OCI-LY1 (cell line): Measurements from ENCODE around the gene TTC16.

Experiments used
- H2AFZ ChIP-seq: fragments of 200-600 bp; sonication (generic), shearing (Covaris generic); 2 replicates; pipeline ENCODE4 v1.6.0; 2014; ENCODE audit warnings: antibody characterized with exemption, mild to moderate bottlenecking, low read length
- H3F3A ChIP-seq: fragments of 200-600 bp; sonication (generic), shearing (Covaris generic); 2 replicates; pipeline ENCODE4 v1.6.0; 2014; ENCODE audit warnings: mild to moderate bottlenecking, antibody characterized with exemption, low read length, moderate library complexity; ENCODE audit not compliant: insufficient read depth
- H3K27ac ChIP-seq: fragments of 200-600 bp; sonication (generic); 2 replicates; pipeline ENCODE4 v1.5.1; 2014; ENCODE audit warnings: low read length, mixed run types, mild to moderate bottlenecking, low read depth; ENCODE audit not compliant: poor library complexity, severe bottlenecking
- H3K27me3 ChIP-seq: fragments of 200-600 bp; sonication (generic); 2 replicates; pipeline ENCODE4 v1.6.0; 2014; ENCODE audit warnings: antibody characterized with exemption, mild to moderate bottlenecking, low read length, moderate library complexity; ENCODE audit not compliant: insufficient read depth
- H3K36me3 ChIP-seq: fragments of 200-600 bp; sonication (generic); 2 replicates; pipeline ENCODE4 v1.6.1; 2014; ENCODE audit warnings: mild to moderate bottlenecking, antibody characterized with exemption, low read length, moderate library complexity, mixed read lengths; ENCODE audit not compliant: insufficient read depth
- H3K4me1 ChIP-seq: fragments of 200-600 bp; sonication (generic); 2 replicates; pipeline ENCODE4 v1.5.1; 2014; ENCODE audit warnings: mild to moderate bottlenecking, low read length, moderate library complexity; ENCODE audit not compliant: insufficient read depth, severe bottlenecking
- H3K4me2 ChIP-seq: fragments of 200-600 bp; sonication (generic), shearing (Covaris generic); 2 replicates; pipeline ENCODE4 v1.6.1; 2014; ENCODE audit warnings: low read length
- H3K4me3 ChIP-seq: fragments of 200-600 bp; sonication (generic); 2 replicates; pipeline ENCODE4 v1.5.1; 2014; ENCODE audit warnings: low read length, low read depth, mild to moderate bottlenecking, mixed read lengths; ENCODE audit not compliant: poor library complexity, severe bottlenecking
- H3K79me2 ChIP-seq: fragments of 200-600 bp; shearing (Covaris generic); 2 replicates; pipeline ENCODE4 v1.6.1; 2016; ENCODE audit warnings: mixed run types, low read length, mixed read lengths; ENCODE audit not compliant: insufficient read depth
- H3K9ac ChIP-seq: fragments of 200-600 bp; sonication (generic), shearing (Covaris generic); 2 replicates; pipeline ENCODE4 v1.6.1; 2014; ENCODE audit warnings: mild to moderate bottlenecking, low read length, mixed read lengths
- H3K9me2 ChIP-seq: fragments of 200-600 bp; sonication (generic), shearing (Covaris generic); 2 replicates; pipeline ENCODE4 v1.6.1; 2014; ENCODE audit warnings: low read depth, mild to moderate bottlenecking, low read length, mixed read lengths
- H3K9me3 ChIP-seq: fragments of 200-600 bp; shearing (Covaris generic); 2 replicates; pipeline ENCODE4 v1.6.1; 2014; ENCODE audit warnings: low read length, mixed read lengths
- H4K20me1 ChIP-seq: fragments of 200-600 bp; sonication (generic), shearing (Covaris generic); 2 replicates; pipeline ENCODE4 v1.6.0; 2016; ENCODE audit warnings: mild to moderate bottlenecking, low read length; ENCODE audit not compliant: insufficient read depth
- EZH2 ChIP-seq: fragments of 200-600 bp; sonication (generic), shearing (Covaris generic); IDR thresholded peaks from 2 replicates; pipeline ENCODE4 v1.8.0; 2017; ENCODE audit warnings: borderline replicate concordance, mixed run types, mild to moderate bottlenecking, antibody characterized with exemption, low read length, moderate library complexity, mixed read lengths
- TF ChIP-seq, protein P1 (sequence below): fragments of 200-600 bp; sonication (generic), shearing (Covaris generic); IDR thresholded peaks from 2 replicates; pipeline ENCODE4 v1.5.1; 2017; ENCODE audit warnings: mild to moderate bottlenecking, antibody characterized with exemption, low read length, moderate library complexity, mixed read lengths

TTC16 gene

DNA sequence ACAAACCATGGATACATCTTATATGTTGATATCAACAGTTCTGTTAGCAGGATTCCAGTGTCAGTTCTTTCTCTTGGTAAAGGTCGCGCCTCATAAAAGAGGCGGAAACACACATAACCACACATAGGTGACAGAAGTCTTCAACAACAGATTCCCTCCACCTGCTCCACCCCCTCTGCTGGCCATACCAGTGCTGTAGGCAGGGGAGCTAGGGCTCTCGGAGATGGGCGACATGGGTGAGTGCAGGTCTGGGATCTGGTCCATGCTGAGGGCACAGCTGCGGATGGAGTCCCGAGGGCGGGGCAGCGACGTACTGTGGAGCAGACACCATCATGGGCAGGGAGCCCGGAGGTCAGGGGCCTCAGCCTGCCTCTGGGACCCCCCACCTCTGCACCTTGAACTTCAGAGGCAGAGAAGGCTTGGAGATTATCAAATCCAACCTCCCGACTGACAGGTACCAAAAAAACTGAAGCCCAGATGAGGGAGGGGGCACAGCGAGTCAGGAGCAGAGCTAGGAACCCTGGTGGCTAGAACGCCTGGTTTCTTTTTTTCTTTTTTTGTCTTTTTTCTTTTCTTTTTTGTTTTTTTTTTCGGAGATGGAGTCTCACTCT is 31.2 kb downstream of the TTC16 start:
- Histone ChIP-seq H4K20me1 (no peaks in the 10 kb centered on the region), H3K4me3 (no peak overlapping the region), H3K27ac (no peak overlapping the region), H2AFZ (no peak overlapping the region), H3K4me1 (no peaks in the 10 kb centered on the region), H3K36me3 (peaks cover 12% of the 10 kb centered on the region), H3K9ac (no peak overlapping the region), H3K27me3 (no peaks in the 10 kb centered on the region), H3K4me2 (no peak overlapping the region), H3K9me3 (no peaks in the 10 kb centered on the region), H3F3A (no peaks in the 10 kb centered on the region), H3K79me2 (no peaks in the 10 kb centered on the region), H3K9me2 (no peaks in the 10 kb centered on the region)
- TF ChIP-seq, protein P1, sequence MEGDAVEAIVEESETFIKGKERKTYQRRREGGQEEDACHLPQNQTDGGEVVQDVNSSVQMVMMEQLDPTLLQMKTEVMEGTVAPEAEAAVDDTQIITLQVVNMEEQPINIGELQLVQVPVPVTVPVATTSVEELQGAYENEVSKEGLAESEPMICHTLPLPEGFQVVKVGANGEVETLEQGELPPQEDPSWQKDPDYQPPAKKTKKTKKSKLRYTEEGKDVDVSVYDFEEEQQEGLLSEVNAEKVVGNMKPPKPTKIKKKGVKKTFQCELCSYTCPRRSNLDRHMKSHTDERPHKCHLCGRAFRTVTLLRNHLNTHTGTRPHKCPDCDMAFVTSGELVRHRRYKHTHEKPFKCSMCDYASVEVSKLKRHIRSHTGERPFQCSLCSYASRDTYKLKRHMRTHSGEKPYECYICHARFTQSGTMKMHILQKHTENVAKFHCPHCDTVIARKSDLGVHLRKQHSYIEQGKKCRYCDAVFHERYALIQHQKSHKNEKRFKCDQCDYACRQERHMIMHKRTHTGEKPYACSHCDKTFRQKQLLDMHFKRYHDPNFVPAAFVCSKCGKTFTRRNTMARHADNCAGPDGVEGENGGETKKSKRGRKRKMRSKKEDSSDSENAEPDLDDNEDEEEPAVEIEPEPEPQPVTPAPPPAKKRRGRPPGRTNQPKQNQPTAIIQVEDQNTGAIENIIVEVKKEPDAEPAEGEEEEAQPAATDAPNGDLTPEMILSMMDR: no peak
- TF ChIP-seq EZH2: no peak

DNA sequence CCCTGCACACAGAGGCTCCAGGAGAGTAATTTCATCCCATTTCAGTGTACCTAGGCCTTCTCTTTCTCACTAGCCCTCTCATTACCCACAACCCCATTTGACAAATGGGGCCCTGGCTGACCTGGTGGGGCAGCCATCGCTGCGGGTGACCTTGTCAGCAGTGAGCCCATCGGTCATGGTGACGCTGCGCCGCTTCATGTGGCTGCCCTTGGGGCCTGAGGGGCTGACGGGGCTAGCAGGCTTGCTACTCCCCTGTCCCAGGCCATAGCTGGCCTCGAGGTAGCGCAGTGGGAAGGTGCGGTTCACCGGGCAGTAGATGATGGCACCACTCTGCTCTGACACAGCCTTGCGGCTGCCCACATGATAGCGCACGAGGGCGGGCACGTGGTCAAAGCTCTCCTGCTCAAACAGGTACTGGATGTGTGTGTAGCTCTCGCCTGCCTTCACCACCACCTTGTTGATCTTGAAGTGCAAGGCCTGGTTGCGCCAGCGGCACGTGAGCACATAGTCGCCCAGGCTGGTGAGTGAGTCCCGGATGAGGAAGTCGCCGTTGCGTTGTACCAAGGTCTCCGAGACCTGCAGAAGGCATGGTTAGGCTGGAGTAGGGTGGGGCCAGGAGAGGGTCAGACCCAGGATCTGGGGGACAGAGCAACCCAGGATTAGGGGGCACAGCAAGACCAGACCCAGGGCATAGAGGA is 33.4 kb downstream of the TTC16 start:
- H3K4me3 ChIP-seq: no peak overlapping the region
- no peaks in the 10 kb centered on the region for H4K20me1 ChIP-seq
- H3F3A ChIP-seq: no peaks in the 10 kb centered on the region
- H3K27me3 ChIP-seq: no peaks in the 10 kb centered on the region
- H3K9ac ChIP-seq: no peak overlapping the region
- H3K36me3 ChIP-seq: peaks cover 12% of the 10 kb centered on the region
- no peaks in the 10 kb centered on the region for H3K9me2 ChIP-seq
- H3K27ac ChIP-seq: no peak overlapping the region
- H3K9me3 ChIP-seq: no peaks in the 10 kb centered on the region
- H3K79me2 ChIP-seq: no peaks in the 10 kb centered on the region
- no peaks in the 10 kb centered on the region for H3K4me1 ChIP-seq
- H2AFZ ChIP-seq: no peak overlapping the region
- no peak overlapping the region for H3K4me2 ChIP-seq
- TF ChIP-seq, protein P1: no peak
- TF ChIP-seq EZH2: no peak

DNA sequence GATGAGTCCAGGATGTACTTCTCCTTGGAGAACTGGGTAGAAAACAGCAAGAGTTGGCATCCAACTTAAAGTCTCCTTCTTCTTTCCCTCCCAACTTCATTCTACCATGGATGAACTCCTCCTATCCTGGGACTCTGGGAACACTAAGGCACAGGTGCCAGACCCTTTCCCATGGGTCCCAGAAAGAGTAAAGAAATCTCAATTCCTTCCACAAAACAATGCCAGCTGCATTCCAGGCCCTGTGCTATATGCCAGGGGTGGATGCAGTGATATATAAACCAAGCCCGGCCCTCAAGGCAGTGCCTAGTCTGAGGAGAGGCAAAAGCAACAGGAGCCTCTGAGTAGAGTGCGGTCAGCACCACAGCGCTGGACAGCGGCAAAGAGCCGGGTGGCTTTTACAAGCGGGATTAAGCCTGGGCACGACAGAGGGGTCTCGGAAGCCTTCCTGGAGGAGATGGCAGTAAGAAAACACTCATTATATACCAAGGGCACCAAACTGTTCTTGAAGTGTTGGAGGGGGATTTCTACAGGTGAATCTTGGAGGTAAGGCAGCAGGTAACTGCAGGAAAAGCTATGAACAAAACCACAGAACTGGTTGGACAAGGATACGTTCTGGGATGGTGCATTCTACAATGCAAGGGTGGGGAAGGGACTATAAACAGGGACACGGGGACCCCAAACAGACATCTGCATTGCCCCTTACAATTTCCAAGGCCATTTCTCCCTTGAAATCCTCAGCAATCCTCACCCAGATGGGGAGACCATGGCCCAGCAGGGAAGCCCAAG is 35.6 kb downstream of the TTC16 start:
- Histone ChIP-seq H3K9ac (no peak overlapping the region), H3K9me2 (no peaks in the 10 kb centered on the region), H3K4me1 (no peaks in the 10 kb centered on the region), H3F3A (no peaks in the 10 kb centered on the region), H3K27ac (no peak overlapping the region), H3K79me2 (no peaks in the 10 kb centered on the region), H3K36me3 (peaks cover 12% of the 10 kb centered on the region), H3K27me3 (no peaks in the 10 kb centered on the region), H3K9me3 (no peaks in the 10 kb centered on the region), H2AFZ (no peak overlapping the region), H3K4me2 (no peak overlapping the region), H4K20me1 (no peaks in the 10 kb centered on the region), H3K4me3 (no peak overlapping the region)
- TF ChIP-seq, protein P1: no peak
- TF ChIP-seq EZH2: no peak
